Hepatocyte (in vitro differentiated cells): ENCODE measurements around the gene TRPM5. TPM values are rescaled to one million over a fixed set of nuclear protein-coding genes. Genes with fewer than 3 reads are reported as not detected.
A peak's percentile ranks its signal among the peaks of the same experiment; 100 is the strongest.

Experiments used
- DNase-seq: peaks from one replicate; pipeline ENCODE4 v3.0.0-alpha.2; 2016; ENCODE audit warnings: low spot score
- H2AFZ ChIP-seq: fragments of 200-600 bp; sonication (generic); 2 replicates; pipeline ENCODE4 v1.6.0; 2016; ENCODE audit warnings: antibody characterized with exemption, mild to moderate bottlenecking
- H3K27ac ChIP-seq: fragments of 200-600 bp; sonication (generic); 2 replicates; pipeline ENCODE4 v1.5.1; 2016; ENCODE audit warnings: mild to moderate bottlenecking
- H3K27me3 ChIP-seq: fragments of 200-600 bp; sonication (generic); 2 replicates; pipeline ENCODE4 v1.6.1; 2016
- H3K36me3 ChIP-seq: fragments of 200-600 bp; sonication (generic); replicated peaks from 2 replicates; pipeline ENCODE4 v1.5.1; 2016; ENCODE audit warnings: low read depth; ENCODE audit not compliant: insufficient read depth
- H3K4me1 ChIP-seq: fragments of 200-600 bp; sonication (generic); 2 replicates; pipeline ENCODE4 v1.5.1; 2016; ENCODE audit warnings: mild to moderate bottlenecking, moderate library complexity; ENCODE audit not compliant: insufficient read depth
- H3K4me2 ChIP-seq: fragments of 200-600 bp; sonication (generic); 2 replicates; pipeline ENCODE4 v1.6.0; 2016
- H3K4me3 ChIP-seq: fragments of 200-600 bp; sonication (generic); 2 replicates; pipeline ENCODE4 v1.5.1; 2016; ENCODE audit warnings: mild to moderate bottlenecking
- H3K79me2 ChIP-seq: fragments of 200-600 bp; sonication (generic); 2 replicates; pipeline ENCODE4 v1.6.0; 2017; ENCODE audit warnings: mild to moderate bottlenecking
- H3K9me2 ChIP-seq: fragments of 200-600 bp; sonication (generic); replicated peaks from 2 replicates; pipeline ENCODE4 v1.6.0; 2017; ENCODE audit warnings: mild to moderate bottlenecking; ENCODE audit not compliant: insufficient read depth
- H3K9me3 ChIP-seq: fragments of 200-600 bp; sonication (generic); 2 replicates; pipeline ENCODE4 v1.5.1; 2016; ENCODE audit warnings: low read depth, mild to moderate bottlenecking
- H4K20me1 ChIP-seq: fragments of 200-600 bp; sonication (generic); 2 replicates; pipeline ENCODE4 v1.6.0; 2016; ENCODE audit warnings: mild to moderate bottlenecking; ENCODE audit not compliant: insufficient read depth, poor library complexity, severe bottlenecking
- CTCF ChIP-seq: fragments of 200-600 bp; sonication (generic); IDR thresholded peaks from 2 replicates; pipeline ENCODE4 v1.5.1; 2016; ENCODE audit warnings: antibody characterized with exemption, mild to moderate bottlenecking; ENCODE audit not compliant: poor library complexity
- EZH2 ChIP-seq: fragments of 200-600 bp; sonication (generic); IDR thresholded peaks from 2 replicates; pipeline ENCODE4 v1.6.1; 2016; ENCODE audit warnings: antibody characterized with exemption, mild to moderate bottlenecking, borderline replicate concordance
- EZH2phosphoT487 ChIP-seq: fragments of 200-600 bp; sonication (generic); IDR thresholded peaks from one replicate; pipeline ENCODE4 v1.6.1; 2018; ENCODE audit warnings: antibody characterized with exemption, mild to moderate bottlenecking, low read depth, moderate library complexity; ENCODE audit not compliant: unreplicated experiment, severe bottlenecking
- WGBS: methylation state at CpG from one replicate; pipeline ENCODE4 v1.1.6; 2016; ENCODE audit warnings: low lambda C conversion rate; ENCODE audit errors: missing lambda C conversion rate; 5-methylcytosine and 5-hydroxymethylcytosine counted together
- polyA plus RNA-seq: library from polyadenylated mRNA; unstranded; fragments of >200 nt; fragmentation: Nextera tagmentation; extraction: Ambion mirVana; gene quantifications from 2 replicates; pipeline ENCODE4 v1.2.1, GENCODE V29; 2016
- total RNA-seq: library from RNA; depleted of rRNA; stranded (reverse); fragments of >200 nt; gene quantifications from 2 replicates; pipeline ENCODE4 v1.2.3, GENCODE V29; 2014

Gene TRPM5
- total and polyA plus RNA-seq, 2 experiments from 2014 or later, result 0.07 to 0.13 TPM

DNA sequence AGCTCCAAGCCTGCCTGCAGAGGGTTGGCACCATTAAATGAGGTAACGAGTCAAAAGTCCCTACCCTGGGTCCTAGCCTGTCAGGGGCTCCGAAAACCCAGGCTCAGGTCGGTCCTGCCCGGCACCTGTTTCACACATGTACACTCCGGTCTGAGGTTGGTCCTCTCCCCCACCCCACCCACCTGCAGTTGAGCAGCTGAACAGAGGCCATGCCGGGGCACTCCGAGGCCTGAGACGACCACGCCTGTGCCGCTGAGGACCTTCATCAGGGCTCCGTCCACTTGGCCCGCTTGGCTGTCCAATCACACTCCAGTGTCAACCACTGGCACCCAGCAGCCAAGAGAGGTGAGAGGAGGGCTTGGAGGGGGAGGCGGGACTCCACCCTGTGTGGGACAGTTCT, 42.2 kb downstream of the TRPM5 start:
- no peaks in the 10 kb centered on the region for H3K27me3 ChIP-seq
- no peaks in the 10 kb centered on the region for H3K36me3 ChIP-seq
- peaks cover 22% of the 10 kb centered on the region for H3K79me2 ChIP-seq
- peak overlapping the region; percentile 94 for H3K4me2 ChIP-seq
- no peaks in the 10 kb centered on the region for H3K9me3 ChIP-seq
- TF ChIP-seq EZH2phosphoT487, result no peak
- no peak for TF ChIP-seq EZH2
- no peaks in the 10 kb centered on the region for H4K20me1 ChIP-seq
- H3K4me1 ChIP-seq, result peaks cover 21% of the 10 kb centered on the region
- no peak overlapping the region for H3K4me3 ChIP-seq
- no peak overlapping the region for H3K27ac ChIP-seq
- no peaks in the 10 kb centered on the region for H3K9me2 ChIP-seq
- DNase-seq, result no peak
- no peak overlapping the region for H2AFZ ChIP-seq
- 95% methylated on average over 13 of the region's 13 CpGs for WGBS

- no peaks in the 10 kb centered on the region for H3K9me2 ChIP-seq
- H3K27ac ChIP-seq, result peak overlapping the region; percentile 88
- H3K4me3 ChIP-seq, result peak overlapping the region; percentile 95
- H3K27me3 ChIP-seq, result no peaks in the 10 kb centered on the region
- no peaks in the 10 kb centered on the region for H4K20me1 ChIP-seq
- no peaks in the 10 kb centered on the region for H3K9me3 ChIP-seq
- H3K4me1 ChIP-seq, result peaks cover 21% of the 10 kb centered on the region
- H3K4me2 ChIP-seq, result peak overlapping the region; percentile 94
- no peak overlapping the region for H2AFZ ChIP-seq
- WGBS, result 47% methylated on average over 12 of the region's 12 CpGs
- no peaks in the 10 kb centered on the region for H3K36me3 ChIP-seq
- no peak for TF ChIP-seq CTCF
- TF ChIP-seq EZH2, result no peak
- TF ChIP-seq EZH2phosphoT487, result no peak
- DNase-seq, result no peak
- peaks cover 22% of the 10 kb centered on the region for H3K79me2 ChIP-seq
Measured at GRCh38 chr11:2401436-2401984, 42.8 kb downstream of the TRPM5 start.

GRCh38 chr11:2400762-2401435, 43.4 kb downstream of the TRPM5 start:
- H3K4me1 ChIP-seq, result peaks cover 21% of the 10 kb centered on the region
- peaks cover 22% of the 10 kb centered on the region for H3K79me2 ChIP-seq

More at GRCh38 chr11:2400762-2401435, 43.4 kb downstream of the TRPM5 start:
- DNase-seq, result no peak
- peak overlapping the region; percentile 88 for H3K27ac ChIP-seq
- no peaks in the 10 kb centered on the region for H3K9me2 ChIP-seq
- H3K9me3 ChIP-seq, result no peaks in the 10 kb centered on the region
- no peaks in the 10 kb centered on the region for H3K36me3 ChIP-seq
- H3K4me3 ChIP-seq, result peak overlapping the region; percentile 95
- TF ChIP-seq EZH2 (no peak), EZH2phosphoT487 (no peak), CTCF (no peak)
- H3K27me3 ChIP-seq, result no peaks in the 10 kb centered on the region
- 2% methylated on average over 55 of the region's 55 CpGs for WGBS
- H2AFZ ChIP-seq, result peak overlapping the region; percentile 13
- no peaks in the 10 kb centered on the region for H4K20me1 ChIP-seq
- H3K4me2 ChIP-seq, result peak overlapping the region; percentile 94
